Activated T-cell treated with anti-CD3 and anti-CD28 coated beads for 1 hour (primary cell): Measurements from ENCODE around the gene RNF213.

ENCODE experiments used
- DNase-seq: peaks from one replicate; pipeline ENCODE4 v3.0.0-alpha.2; 2020; ENCODE audit warnings: low read depth

RNF213 gene

DNA sequence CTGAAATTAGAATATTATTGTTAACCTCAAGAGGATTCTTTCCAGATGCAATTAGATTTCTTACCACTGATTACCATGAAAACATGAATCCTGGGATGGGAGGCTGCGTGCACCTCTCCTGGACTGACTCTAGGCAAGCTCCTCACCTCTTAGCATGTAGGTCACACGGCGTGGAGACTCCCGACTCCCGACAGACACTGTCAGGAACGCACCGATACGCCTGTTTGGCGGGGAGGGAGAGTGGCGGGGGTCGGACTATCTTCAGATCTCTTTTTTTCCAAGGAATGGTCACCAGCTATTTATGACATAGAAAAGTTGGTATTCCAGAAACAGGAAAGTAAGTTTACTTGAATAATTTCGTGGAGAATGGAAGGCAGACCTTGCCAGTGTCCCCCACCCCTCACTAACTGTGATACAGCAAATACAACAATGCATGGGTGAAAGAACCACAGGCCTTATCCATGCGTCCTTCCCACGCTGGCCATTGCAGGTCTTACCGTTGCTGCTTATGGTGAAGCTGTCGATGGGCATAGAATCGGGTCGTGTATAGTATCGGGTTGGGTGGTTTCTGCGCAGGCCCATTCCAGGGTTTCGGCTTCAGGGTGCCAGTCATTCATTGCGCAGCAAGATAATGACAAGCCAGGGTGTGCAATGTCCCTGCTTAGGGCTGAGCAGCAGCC lies 91.7 kb downstream of the RNF213 start:
- no peak for DNase-seq

GRCh38 chr17:80352991-80353665 lies 92.5 kb downstream of the RNF213 start:
- DNase-seq, result no peak

GRCh38 chr17:80353718-80354275 lies 93.1 kb downstream of the RNF213 start:
- DNase-seq, result no peak

DNA sequence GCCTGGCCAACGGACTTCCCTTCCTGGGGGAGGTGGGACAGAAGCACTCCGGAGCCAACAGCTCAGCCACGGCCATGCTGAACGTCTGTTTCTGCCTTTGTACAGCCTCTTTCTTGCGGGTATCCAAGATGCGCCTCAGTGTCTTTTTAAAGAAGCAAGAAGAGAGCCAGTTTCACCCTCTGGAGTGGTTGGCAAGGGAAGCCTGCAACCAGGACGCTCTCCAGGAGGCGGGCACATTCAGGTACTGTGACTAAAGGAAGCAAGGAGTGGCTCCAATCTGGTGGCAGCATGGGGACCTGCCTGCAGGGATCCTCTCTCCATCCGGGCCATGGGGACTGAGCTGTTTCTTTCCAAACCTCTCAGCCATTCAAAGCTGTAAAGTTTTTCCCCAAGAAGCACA lies 93.7 kb downstream of the RNF213 start:
- no peak for DNase-seq

DNA sequence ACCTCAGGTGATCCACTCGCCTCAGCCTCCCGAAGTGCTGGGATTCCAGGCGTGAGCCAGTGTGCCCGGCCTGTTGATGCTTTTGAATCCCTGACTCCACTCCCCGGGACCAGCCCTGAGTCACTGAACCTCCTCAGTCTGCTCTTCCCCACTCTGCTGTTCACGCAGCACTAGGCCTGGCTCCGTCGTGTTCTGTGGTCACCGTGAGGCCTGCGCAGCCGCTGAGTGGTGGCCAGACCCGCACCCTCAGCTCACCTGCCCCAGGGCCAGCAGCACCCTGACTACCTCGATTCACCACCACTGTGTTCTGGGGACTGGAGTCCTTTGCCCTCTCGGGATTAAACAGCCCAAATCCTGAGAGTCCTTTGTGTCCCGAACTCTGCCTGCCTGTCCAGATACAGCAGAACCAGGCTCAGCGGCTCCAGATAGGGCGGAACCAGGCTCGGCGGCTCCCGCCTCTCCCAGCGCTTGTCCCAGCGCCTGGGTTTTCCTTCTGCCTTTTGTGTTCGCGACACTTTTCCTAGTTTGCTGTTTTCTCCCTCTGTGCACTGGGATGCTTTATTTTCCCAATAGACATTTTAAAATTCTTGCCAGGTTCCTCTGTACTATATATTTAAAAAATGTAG lies 95.7 kb downstream of the RNF213 start:
- no peak for DNase-seq

DNA sequence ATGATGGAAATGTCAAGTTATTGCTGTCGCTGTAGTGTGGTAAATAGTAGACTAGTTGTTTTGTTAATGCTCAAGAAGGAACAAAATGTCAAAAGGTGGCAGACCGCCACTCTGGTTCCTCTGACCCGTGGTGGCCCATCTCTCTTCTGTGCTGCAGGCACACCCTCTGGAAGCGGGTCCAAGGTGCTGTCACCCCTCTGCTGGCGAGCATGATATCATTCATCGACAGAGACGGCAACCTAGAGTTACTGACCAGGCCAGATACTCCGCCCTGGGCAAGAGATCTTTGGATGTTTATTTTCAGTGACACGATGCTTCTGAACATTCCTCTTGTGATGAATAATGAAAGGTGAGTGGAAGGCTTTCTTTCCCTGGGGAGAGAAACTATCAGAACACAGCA lies 97.5 kb downstream of the RNF213 start:
- no peak for DNase-seq

- DNase-seq, result no peak
Measured at GRCh38 chr17:80358861-80359260, 98.2 kb downstream of the RNF213 start.

- DNase-seq, result no peak
Measured at GRCh38 chr17:80359422-80360110, 98.9 kb downstream of the RNF213 start.

GRCh38 chr17:80360396-80360795 lies 99.7 kb downstream of the RNF213 start:
- DNase-seq, result no peak

- no peak for DNase-seq
Measured at GRCh38 chr17:80361495-80362220, 101.0 kb downstream of the RNF213 start.

- no peak for DNase-seq
Measured at GRCh38 chr17:80362428-80363119, 101.9 kb downstream of the RNF213 start.

GRCh38 chr17:80363120-80363515 lies 102.5 kb downstream of the RNF213 start:
- no peak for DNase-seq

DNA sequence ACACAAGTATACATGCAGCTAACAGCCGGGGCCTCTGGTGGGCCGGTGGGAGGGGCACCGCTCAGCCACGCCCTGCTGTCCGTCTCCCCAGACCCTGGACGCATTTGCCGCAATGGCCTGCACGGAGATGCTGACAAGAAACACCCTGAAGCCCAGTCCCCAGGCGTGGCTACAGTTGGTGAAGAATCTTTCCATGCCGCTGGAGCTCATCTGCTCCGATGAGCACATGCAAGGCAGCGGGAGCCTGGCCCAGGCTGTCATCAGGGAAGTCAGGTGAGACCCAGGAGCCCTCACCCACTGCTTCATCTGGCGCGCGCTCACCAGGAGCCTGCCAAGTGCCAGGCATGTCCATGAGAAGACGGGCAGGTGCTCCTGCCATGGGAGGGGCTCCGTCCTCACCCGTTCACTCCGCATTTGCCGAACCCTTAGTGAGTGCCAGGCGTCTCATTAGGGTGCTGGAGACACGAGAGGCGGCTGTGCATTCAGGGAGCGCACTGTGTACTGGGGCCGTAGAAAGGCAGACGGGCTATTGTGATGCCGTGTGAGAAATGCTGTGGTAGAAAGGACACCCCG lies 103.0 kb downstream of the RNF213 start:
- no peak for DNase-seq

DNA sequence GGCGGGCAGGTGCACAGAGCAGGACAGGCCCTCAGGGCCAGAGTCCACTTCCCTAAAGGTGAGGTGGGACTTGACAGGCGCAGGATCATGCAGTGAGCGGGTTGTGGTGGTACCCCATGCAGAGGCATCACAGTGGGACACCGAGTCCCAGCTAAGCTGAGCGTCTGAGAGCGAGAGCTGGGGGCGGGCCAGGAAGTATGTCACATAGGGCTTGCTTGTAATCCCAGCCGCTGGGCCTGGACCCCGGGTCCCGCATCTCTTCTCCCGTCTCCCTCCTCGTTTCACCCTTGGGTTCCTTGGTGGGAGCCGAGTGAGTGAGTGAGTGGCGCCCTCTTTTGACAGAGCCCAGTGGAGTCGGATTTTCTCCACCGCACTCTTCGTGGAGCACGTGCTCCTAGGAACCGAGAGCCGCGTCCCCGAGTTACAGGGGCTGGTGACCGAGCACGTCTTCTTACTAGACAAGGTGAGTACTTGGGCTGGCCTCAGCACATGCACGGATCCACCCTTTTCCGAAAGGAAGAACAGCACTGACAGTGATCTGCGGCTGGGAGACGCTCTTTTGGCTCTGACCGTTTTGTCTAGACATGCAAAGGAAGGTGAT lies 103.5 kb downstream of the RNF213 start:
- DNase-seq, result no peak

- no peak for DNase-seq
Measured at GRCh38 chr17:80365001-80365965, 104.6 kb downstream of the RNF213 start.

- DNase-seq, result no peak
Measured at GRCh38 chr17:80365983-80366382, 105.3 kb downstream of the RNF213 start.

DNA sequence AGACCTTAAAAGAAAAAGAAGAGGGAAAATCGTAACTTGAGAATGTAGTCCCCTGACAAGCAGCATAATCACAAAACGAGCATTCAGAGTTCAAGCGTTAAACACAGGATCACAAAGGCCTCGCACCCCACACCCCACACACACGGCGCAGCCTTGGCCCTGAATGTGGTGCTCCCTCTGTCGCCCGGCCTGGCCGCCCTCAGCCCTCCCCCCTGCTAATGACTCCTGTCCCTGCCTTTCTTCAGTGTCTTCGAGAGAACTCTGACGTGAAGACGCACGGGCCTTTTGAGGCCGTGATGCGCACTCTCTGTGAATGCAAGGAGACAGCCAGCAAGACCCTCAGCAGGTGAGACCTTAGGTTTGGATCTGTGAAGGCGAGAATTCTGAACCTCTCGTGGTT lies 106.9 kb downstream of the RNF213 start:
- no peak for DNase-seq

DNA sequence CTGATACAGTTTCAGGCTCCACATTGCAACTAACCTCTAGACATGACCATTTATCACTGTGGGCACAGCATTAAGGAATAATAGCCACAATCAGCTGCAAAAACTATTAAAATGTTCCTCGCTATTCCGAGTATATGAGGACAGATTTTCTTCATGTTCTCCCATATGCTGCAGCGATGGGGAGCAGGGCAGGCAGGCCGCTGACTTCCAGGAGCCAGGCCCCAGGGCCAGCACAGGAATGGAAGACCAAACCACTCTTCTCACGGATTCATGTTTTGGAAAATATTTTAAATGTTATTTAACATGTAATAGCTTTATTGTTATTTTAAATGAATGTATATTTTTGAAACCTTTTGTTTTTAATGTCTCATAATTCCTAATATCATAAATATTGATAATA lies 110.5 kb downstream of the RNF213 start:
- DNase-seq, result no peak

DNA sequence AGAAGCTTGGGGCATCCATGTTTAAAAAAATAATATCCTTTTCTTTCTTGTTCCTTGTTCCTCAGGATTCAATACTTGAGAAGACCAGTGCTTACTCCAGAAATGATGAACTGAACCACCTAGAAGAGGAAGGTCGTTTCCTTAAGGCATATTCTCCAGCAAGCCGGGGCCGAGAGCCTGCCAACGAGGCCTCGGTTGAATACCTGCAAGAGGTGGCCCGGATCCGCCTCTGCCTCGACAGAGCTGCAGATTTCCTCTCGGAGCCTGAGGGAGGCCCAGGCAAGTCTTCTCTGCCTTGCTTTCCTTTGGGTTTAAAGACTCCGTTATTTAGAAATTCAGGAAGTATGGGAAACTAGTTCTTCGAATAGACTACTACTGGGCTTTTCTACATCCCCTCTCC lies 111.8 kb downstream of the RNF213 start:
- DNase-seq, result no peak
